ENCODE results near the gene OR52E4.

DNA sequence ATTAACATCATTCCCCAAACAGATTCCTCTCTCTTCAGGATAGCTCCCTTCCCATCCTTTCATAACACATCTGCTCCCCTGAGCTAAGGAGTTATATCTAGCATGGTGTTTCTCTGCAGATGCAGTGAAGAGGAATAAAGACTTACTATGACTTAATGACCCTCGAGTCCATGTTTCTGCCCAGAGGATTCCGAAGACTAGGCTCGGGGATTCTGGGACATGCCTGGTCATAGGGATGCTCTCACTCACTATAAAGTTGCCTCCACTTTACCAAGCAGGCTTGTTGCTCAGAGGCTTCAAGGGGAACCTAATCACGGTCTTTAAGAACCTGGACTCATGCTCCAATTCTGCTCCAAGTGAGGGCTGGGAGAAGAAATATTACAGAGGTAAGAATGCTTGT lies at the start of gene OR52E4:
- TF ChIP-seq, protein P1, sequence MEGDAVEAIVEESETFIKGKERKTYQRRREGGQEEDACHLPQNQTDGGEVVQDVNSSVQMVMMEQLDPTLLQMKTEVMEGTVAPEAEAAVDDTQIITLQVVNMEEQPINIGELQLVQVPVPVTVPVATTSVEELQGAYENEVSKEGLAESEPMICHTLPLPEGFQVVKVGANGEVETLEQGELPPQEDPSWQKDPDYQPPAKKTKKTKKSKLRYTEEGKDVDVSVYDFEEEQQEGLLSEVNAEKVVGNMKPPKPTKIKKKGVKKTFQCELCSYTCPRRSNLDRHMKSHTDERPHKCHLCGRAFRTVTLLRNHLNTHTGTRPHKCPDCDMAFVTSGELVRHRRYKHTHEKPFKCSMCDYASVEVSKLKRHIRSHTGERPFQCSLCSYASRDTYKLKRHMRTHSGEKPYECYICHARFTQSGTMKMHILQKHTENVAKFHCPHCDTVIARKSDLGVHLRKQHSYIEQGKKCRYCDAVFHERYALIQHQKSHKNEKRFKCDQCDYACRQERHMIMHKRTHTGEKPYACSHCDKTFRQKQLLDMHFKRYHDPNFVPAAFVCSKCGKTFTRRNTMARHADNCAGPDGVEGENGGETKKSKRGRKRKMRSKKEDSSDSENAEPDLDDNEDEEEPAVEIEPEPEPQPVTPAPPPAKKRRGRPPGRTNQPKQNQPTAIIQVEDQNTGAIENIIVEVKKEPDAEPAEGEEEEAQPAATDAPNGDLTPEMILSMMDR (IDR thresholded peaks at IDR 0.05): no peak
- no peak for TF ChIP-seq POLR2A (IDR thresholded peaks at IDR 0.05)

Data from gastroesophageal sphincter (tissue), 3 donors.